Suprapubic skin (tissue), 4 donors: ENCODE results near the gene GDPD2. TPM values are rescaled to one million over a fixed set of nuclear protein-coding genes. Genes with fewer than 3 reads are reported as not detected.

Experiments
- DNase-seq, 2 donors: peaks; one replicate each; pipeline ENCODE4 v3.0.0-alpha.2; 2019; ENCODE audit warnings: low spot score in 2 of 2
- H3K27ac ChIP-seq: fragments of 200-600 bp; sonication (generic); one replicate; pipeline ENCODE4 v1.5.1; 2019
- H3K27me3 ChIP-seq: fragments of 200-600 bp; sonication (generic); one replicate; pipeline ENCODE4 v1.5.1; 2019
- H3K36me3 ChIP-seq: fragments of 200-600 bp; sonication (generic); one replicate; pipeline ENCODE4 v1.5.1; 2019
- H3K4me1 ChIP-seq: fragments of 200-600 bp; sonication (generic); one replicate; pipeline ENCODE4 v1.5.1; 2019
- H3K4me3 ChIP-seq: fragments of 200-600 bp; sonication (generic); one replicate; pipeline ENCODE4 v1.5.1; 2019; ENCODE audit warnings: mild to moderate bottlenecking
- H3K9me3 ChIP-seq: fragments of 200-600 bp; sonication (generic); one replicate; pipeline ENCODE4 v1.5.1; 2019
- EP300 ChIP-seq: sonication (generic); formaldehyde crosslinking; IDR thresholded peaks from one replicate; pipeline ENCODE4 v1.6.1; 2017; ENCODE audit warnings: antibody characterized with exemption
- POLR2A ChIP-seq, 2 donors: fragments of 450-650 bp; IDR thresholded peaks; one replicate each; pipeline ENCODE4 v1.6.1; 2017; ENCODE audit warnings: antibody characterized with exemption in 2 of 2, mild to moderate bottlenecking in 2 of 2, moderate library complexity in 2 of 2
- POLR2AphosphoS5 ChIP-seq, 3 donors: sonication (generic); formaldehyde crosslinking; IDR thresholded peaks; one replicate each; pipeline ENCODE4 v1.6.1; 2017; ENCODE audit warnings: antibody characterized with exemption in 3 of 3
- WGBS: methylation state at CpG from one replicate; pipeline ENCODE4 v1.1.5; 2018; 5-methylcytosine and 5-hydroxymethylcytosine counted together
- total RNA-seq, 4 donors: library from RNA; depleted of rRNA; stranded (reverse); fragments of >200 nt; gene quantifications; one replicate each; pipeline ENCODE4 v1.1.0, GENCODE V29; 2016
- TF ChIP-seq, protein P1 (sequence below), 2 donors: fragments of 200-600 bp in 1 of 2; fragments of 450-650 bp in 1 of 2; sonication (generic) in 1 of 2; IDR thresholded peaks; one replicate each; pipeline ENCODE4 v1.5.1; 2016 to 2019; ENCODE audit warnings: antibody characterized with exemption in 2 of 2, mild to moderate bottlenecking in 1 of 2, moderate library complexity in 1 of 2

GDPD2 gene
- total RNA-seq, 4 donors from 2014 or later = 15.8 to 68.7 (median 44.7) TPM

DNA sequence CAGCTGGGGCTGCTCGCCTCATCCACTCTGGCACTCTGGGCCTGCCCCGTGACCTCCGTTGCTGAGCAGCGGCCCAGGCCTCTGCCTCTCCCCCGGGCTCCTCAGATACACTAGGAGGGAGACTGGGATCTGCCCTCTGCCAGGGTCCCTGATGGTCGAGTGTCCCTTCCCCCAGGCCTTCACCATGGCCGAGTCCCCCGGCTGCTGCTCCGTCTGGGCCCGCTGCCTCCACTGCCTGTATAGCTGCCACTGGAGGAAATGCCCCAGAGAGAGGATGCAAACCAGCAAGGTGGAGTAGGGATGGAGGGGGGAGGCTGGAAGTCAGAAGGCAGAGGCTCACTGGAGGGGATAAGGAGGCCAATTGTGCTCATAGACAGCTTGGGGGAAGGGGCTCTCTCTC lies 1.7 kb downstream of the GDPD2 start:
- 79% methylated on average over 6 of the region's 10 CpGs for WGBS
- Histone ChIP-seq H3K27ac (no peak overlapping the region), H3K4me1 (no peaks in the 10 kb centered on the region), H3K36me3 (no peaks in the 10 kb centered on the region), H3K9me3 (no peaks in the 10 kb centered on the region), H3K4me3 (no peak overlapping the region), H3K27me3 (no peaks in the 10 kb centered on the region)
- TF ChIP-seq POLR2A (IDR thresholded peaks at IDR 0.05) (no peak), EP300 (no peak), POLR2AphosphoS5 (IDR thresholded peaks at IDR 0.05) (no peak)
- TF ChIP-seq, protein P1, sequence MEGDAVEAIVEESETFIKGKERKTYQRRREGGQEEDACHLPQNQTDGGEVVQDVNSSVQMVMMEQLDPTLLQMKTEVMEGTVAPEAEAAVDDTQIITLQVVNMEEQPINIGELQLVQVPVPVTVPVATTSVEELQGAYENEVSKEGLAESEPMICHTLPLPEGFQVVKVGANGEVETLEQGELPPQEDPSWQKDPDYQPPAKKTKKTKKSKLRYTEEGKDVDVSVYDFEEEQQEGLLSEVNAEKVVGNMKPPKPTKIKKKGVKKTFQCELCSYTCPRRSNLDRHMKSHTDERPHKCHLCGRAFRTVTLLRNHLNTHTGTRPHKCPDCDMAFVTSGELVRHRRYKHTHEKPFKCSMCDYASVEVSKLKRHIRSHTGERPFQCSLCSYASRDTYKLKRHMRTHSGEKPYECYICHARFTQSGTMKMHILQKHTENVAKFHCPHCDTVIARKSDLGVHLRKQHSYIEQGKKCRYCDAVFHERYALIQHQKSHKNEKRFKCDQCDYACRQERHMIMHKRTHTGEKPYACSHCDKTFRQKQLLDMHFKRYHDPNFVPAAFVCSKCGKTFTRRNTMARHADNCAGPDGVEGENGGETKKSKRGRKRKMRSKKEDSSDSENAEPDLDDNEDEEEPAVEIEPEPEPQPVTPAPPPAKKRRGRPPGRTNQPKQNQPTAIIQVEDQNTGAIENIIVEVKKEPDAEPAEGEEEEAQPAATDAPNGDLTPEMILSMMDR (IDR thresholded peaks at IDR 0.05) = no peak
- DNase-seq = no peak

- no peak overlapping the region for H3K4me3 ChIP-seq
- no peaks in the 10 kb centered on the region for H3K27me3 ChIP-seq
- no peak for DNase-seq
- no peaks in the 10 kb centered on the region for H3K9me3 ChIP-seq
- no peak overlapping the region for H3K27ac ChIP-seq
- TF ChIP-seq POLR2A (IDR thresholded peaks at IDR 0.05) (no peak), POLR2AphosphoS5 (IDR thresholded peaks at IDR 0.05) (no peak), EP300 (no peak)
- TF ChIP-seq, protein P1 (IDR thresholded peaks at IDR 0.05) = no peak
- no peaks in the 10 kb centered on the region for H3K36me3 ChIP-seq
- H3K4me1 ChIP-seq = no peaks in the 10 kb centered on the region
- WGBS = 84% methylated on average over 14 of the region's 15 CpGs
Measured at GRCh38 chrX:70426286-70427278, 3.5 kb downstream of the GDPD2 start.

- no peak for TF ChIP-seq EP300
- TF ChIP-seq POLR2A (IDR thresholded peaks at IDR 0.05) = no peak
- TF ChIP-seq, protein P1 (IDR thresholded peaks at IDR 0.05) = no peak
- TF ChIP-seq POLR2AphosphoS5 (IDR thresholded peaks at IDR 0.05) = no peak
- no peak overlapping the region for H3K4me3 ChIP-seq
- H3K27ac ChIP-seq = no peak overlapping the region
- H3K36me3 ChIP-seq = no peaks in the 10 kb centered on the region
- no peaks in the 10 kb centered on the region for H3K9me3 ChIP-seq
- H3K4me1 ChIP-seq = no peaks in the 10 kb centered on the region
- H3K27me3 ChIP-seq = no peaks in the 10 kb centered on the region
- 43% methylated on average over 1 of the region's 2 CpGs for WGBS
- no peak for DNase-seq
Measured at GRCh38 chrX:70427365-70427764, 4.3 kb downstream of the GDPD2 start.

DNA sequence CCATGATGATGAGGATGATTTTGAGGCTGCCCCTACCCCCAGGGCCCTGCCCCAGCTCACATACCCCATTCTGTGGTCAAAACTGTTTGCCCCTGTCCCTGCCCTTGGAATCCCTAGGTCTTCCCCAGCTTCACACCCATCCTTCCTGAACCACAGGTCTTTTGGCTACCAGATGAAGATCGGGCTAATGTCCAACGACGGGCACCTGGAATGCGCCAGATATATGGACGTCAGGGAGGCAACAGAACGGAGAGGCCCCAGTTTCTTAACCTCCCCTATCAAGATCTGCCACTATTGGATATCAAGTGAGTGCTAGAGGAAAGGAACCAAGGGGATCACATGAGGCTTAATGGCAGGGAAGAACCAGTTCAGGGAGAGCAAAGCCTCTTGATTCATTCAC lies 6.6 kb downstream of the GDPD2 start:
- WGBS = 83% methylated on average over 6 of the region's 6 CpGs
- Histone ChIP-seq H3K4me3 (no peak overlapping the region), H3K9me3 (no peaks in the 10 kb centered on the region), H3K27ac (no peak overlapping the region), H3K4me1 (peaks cover 7% of the 10 kb centered on the region), H3K27me3 (no peaks in the 10 kb centered on the region), H3K36me3 (no peaks in the 10 kb centered on the region)
- TF ChIP-seq, protein P1 (IDR thresholded peaks at IDR 0.05) = no peak
- TF ChIP-seq EP300 (no peak), POLR2A (IDR thresholded peaks at IDR 0.05) (no peak), POLR2AphosphoS5 (IDR thresholded peaks at IDR 0.05) (no peak)
- no peak for DNase-seq
